HG03095 (cell line): Measurements from ENCODE around the gene NGFR.
"Not testable (repeated sequence)": the region's sequence is repeated elsewhere in the genome, so short reads cannot be mapped to it uniquely, and the experiment has no call there.

Source experiments
- ATAC-seq: cut with Tn5 transposase; IDR thresholded peaks from one replicate; pipeline ENCODE4 v1.9.1; 2021; ENCODE audit warnings: moderate library complexity; ENCODE audit not compliant: unreplicated experiment

NGFR gene

GRCh38 chr17:49545007-49545660 is 50.0 kb downstream of the NGFR start:
- no peak for ATAC-seq

GRCh38 chr17:49545806-49546545 is 50.9 kb downstream of the NGFR start:
- ATAC-seq, result no peak

- ATAC-seq, result no peak
These were observed 51.7 kb downstream of the NGFR start for GRCh38 chr17:49546546-49547535.

DNA sequence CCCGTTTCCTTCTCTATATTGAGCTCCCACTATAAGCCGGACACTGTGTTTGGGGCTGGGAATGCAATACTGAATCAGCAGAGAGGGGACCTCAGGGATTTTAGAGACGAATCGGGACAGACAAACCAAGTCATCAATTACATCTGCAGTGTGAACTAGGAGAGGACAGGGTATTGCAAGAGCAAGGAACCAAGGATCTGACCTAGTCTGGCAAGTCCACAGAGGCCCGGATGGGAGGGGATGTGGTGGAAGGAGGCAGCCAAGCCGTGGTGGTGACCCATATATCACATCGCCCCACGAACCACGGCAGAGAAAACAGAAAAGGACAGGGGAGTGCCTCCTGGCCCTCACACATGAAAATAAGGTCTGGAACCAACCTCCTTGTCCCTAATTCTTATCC is 52.5 kb downstream of the NGFR start:
- ATAC-seq, result no peak

GRCh38 chr17:49548051-49548505 is 53.0 kb downstream of the NGFR start:
- ATAC-seq, result no peak

DNA sequence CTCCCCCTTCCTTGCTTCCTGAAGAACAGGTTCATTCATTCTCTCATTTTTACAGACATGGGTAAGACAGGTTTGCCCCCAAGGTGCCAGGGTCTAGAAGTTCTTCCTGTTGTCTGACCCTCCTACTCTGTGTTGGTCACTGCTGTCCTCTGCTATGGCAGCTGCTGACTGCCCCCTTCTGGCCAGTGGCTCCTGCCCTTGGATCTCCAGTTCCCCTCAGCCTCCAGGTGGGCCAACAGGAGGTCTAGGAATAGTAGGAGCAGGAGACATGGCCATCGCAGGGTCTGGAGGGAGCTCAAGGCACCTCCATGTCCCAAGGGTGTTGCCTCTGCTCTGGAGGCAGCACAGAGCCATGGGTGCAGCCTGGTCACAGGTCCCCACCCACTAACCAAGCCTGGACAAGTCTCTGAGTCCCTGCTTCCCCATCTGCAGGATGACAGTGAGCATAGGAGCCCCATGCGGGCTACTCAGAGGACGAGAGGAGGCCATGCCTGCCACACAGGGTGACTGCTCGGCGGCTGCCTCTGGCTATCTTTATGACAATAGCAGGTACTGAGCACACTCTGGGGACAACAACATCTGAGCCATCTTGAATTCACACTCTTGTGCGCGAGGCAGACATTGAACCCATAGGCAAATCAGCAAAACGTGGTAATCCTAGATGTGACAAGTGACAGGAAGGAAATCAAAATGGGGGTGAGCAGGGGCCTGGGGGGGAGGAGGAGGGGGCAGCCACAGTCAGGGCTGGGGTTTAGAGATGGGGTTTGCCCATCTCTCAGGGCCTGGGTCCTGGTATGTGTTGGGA is 53.6 kb downstream of the NGFR start:
- no peak for ATAC-seq

DNA sequence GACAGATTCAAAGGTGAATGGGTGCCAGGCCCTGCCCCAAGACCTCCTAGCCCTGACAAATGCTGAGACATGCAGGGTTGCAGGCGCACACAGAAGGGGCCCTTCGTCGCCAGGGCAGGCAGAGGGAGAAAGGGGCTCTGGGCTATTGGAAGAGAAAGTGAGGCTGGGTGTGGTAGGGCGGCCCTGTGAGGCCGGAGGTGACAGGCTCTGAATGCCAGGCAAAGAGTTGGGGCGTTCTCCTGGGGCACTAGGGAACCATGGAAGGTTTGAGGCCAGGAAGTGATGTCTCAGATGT is 54.2 kb downstream of the NGFR start:
- ATAC-seq, result no peak

- ATAC-seq, result no peak
These were observed 54.9 kb downstream of the NGFR start for GRCh38 chr17:49549691-49550678.

DNA sequence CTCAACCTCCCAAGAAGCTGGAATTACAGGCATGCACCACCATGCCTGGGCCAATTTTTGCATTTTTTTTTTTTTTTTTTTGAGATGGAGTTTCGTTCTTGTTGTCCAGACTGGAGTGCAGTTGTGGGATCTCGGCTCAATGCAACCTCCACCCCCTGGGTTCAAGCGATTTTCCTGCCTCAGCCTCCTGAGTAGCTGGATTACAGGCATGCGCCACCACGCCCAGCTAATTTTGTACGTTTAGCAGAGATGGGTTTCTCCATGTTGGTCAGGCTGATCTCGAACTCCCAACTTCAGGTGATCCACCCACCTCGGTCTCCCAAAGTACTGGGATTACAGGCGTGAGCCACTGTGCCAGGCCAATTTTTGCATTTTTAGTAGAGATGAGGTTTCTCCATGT is 55.7 kb downstream of the NGFR start:
- ATAC-seq, result not testable (repeated sequence)

GRCh38 chr17:49551221-49552069 is 56.4 kb downstream of the NGFR start:
- ATAC-seq, result no peak

- no peak for ATAC-seq
These were observed 57.1 kb downstream of the NGFR start for GRCh38 chr17:49552070-49552751.

- ATAC-seq, result no peak
These were observed 58.7 kb downstream of the NGFR start for GRCh38 chr17:49553676-49554335.

DNA sequence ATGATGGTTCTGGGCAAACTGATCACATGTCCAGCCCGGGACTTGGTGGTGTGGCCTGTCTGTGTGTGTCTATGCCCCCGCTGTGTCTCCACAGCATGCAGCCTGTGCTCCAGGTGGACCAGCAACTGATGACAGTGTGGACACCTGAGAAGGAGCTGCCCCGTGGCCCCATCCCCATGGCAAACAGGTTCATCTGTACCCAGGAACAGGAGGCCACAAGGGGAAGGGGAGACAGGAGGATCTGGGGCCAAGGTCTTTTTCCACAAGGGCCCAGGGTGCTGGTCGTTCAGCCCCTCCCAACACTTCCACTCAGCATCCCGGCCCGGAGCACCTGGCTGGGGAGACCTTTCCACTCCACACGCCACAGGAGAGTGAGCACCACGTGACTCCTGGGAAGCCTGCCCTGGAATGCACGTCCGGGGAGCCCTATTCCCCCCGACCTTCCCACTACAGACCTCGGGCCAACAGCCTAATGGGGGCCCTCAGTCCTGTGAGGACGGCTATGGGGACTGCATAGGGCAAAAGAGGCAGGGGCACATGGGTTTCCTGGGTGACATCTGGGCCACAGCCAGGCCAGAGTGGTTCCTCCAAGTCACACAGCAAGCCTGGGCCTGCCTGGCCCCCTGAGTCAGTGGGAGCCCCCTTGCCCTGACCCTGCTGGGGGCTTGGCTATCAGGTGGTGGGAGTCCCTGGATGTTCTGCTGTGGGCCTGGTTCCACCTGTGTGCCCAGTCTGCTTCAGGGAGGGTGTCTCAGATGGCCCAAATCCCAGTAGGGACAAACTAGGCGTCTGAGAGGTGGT is 59.8 kb downstream of the NGFR start:
- ATAC-seq, result no peak

DNA sequence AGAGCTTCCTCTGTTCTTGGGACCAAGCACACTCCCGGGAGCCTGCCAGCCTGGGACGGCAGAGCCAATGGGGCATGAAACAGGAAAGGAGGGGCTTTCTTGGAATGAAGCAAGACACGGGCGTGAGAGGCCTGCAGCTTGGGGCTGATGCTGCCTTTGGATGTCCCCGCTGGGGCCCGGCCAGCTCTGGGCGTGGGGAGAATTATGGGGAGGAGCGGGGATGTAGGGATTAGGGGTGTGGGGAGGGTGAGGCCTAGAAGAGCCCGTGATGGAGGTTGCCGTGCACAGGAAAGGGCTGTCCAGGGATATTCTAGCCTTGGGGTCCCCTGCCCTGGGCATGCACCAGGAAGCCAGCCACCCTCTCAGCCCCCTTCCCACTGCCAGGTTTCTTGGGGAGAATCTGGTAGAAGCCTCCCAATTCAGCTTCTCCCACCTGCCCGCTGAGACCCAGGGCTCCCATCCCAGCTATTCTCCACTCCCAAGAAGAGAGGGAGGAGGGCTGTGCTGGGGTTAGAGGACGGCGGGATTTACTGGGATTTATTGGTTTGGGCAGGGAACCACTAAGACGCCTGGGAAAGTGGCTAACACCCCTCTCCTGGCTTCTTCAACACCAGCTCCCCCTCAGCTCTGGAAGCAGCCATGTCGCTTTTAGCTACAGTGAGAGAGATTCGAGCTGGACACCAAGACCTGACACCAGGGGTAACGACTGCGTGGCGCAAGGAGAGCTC is 60.6 kb downstream of the NGFR start:
- no peak for ATAC-seq

GRCh38 chr17:49556223-49556943 is 61.3 kb downstream of the NGFR start:
- ATAC-seq, result no peak
